HEK293 (cell line): ENCODE results near the gene GUCY1A2.

Experiments
- CTCF ChIA-PET: fragments of 350-600 bp; formaldehyde crosslinking; extraction: SDS; loops from one replicate; lab custom pipeline; 2021; ENCODE audit warnings: antibody characterized with exemption; lab: Yijun Ruan, JAX
- POLR2A ChIA-PET: fragments of 300-600 bp; formaldehyde crosslinking; extraction: SDS; loops from one replicate; lab custom pipeline; 2020; ENCODE audit warnings: antibody characterized with exemption, inconsistent platforms; lab: Yijun Ruan, JAX
- H3K27ac ChIP-seq: fragments of 200-500 bp; sonication (Bioruptor generic); 2 replicates; pipeline ENCODE4 v1.5.1; 2014; ENCODE audit warnings: low read depth, low read length, control low read depth, inconsistent platforms; ENCODE audit errors: extremely low read depth
- H3K36me3 ChIP-seq, 2 experiments: fragments of 200-500 bp in 1 of 2; sonication (Bioruptor generic) in 1 of 2; 1 replicate in 1 of 2; 2 replicates in 1 of 2; pipeline ENCODE4 v1.5.1; 2014 to 2017; ENCODE audit warnings: inconsistent platforms in 2 of 2, low read length in 2 of 2; ENCODE audit not compliant: control insufficient read depth in 2 of 2, insufficient read depth in 1 of 2
- H3K4me1 ChIP-seq: fragments of 200-500 bp; sonication (Bioruptor generic); 2 replicates; pipeline ENCODE4 v1.5.1; 2014; ENCODE audit warnings: mild to moderate bottlenecking, low read length, inconsistent platforms; ENCODE audit not compliant: control insufficient read depth, insufficient read depth
- H3K4me3 ChIP-seq: 2 replicates; pipeline ENCODE4 v1.5.1; 2011; ENCODE audit warnings: low read depth, mild to moderate bottlenecking, control low read depth, low read length, moderate library complexity
- H3K9me3 ChIP-seq: fragments of 200-500 bp; sonication (Bioruptor generic); 2 replicates; pipeline ENCODE4 v1.5.1; 2014; ENCODE audit warnings: low read depth, low read length, inconsistent platforms; ENCODE audit not compliant: control insufficient read depth, insufficient read depth
- KLF17 ChIP-seq: fragments of 450-650 bp; formaldehyde crosslinking; IDR thresholded peaks from 2 replicates; pipeline ENCODE4 v1.5.1; 2016; ENCODE audit warnings: missing biosample characterization, missing genetic modification characterization
- MYNN ChIP-seq: fragments of 450-650 bp; formaldehyde crosslinking; IDR thresholded peaks from 2 replicates; pipeline ENCODE4 v1.5.1; 2016; ENCODE audit warnings: missing biosample characterization, missing genetic modification characterization, borderline replicate concordance
- MZF1 ChIP-seq: fragments of 450-650 bp; formaldehyde crosslinking; IDR thresholded peaks from 2 replicates; pipeline ENCODE4 v1.5.1; 2017; ENCODE audit warnings: missing biosample characterization, missing genetic modification characterization, borderline replicate concordance
- OVOL3 ChIP-seq: fragments of 450-650 bp; formaldehyde crosslinking; IDR thresholded peaks from 2 replicates; pipeline ENCODE4 v1.5.1; 2016; ENCODE audit warnings: missing biosample characterization, missing genetic modification characterization
- REPIN1 ChIP-seq: fragments of 450-650 bp; formaldehyde crosslinking; IDR thresholded peaks from 2 replicates; pipeline ENCODE4 v1.5.1; 2017; ENCODE audit warnings: missing biosample characterization, missing genetic modification characterization, low read depth
- ZBTB20 ChIP-seq: fragments of 450-650 bp; formaldehyde crosslinking; IDR thresholded peaks from 2 replicates; pipeline ENCODE4 v1.5.1; 2016; ENCODE audit warnings: missing biosample characterization, missing genetic modification characterization
- ZFP37 ChIP-seq: fragments of 450-650 bp; formaldehyde crosslinking; IDR thresholded peaks from 2 replicates; pipeline ENCODE4 v1.5.1; 2016; ENCODE audit warnings: missing biosample characterization, missing genetic modification characterization
- ZIC2 ChIP-seq: fragments of 450-650 bp; formaldehyde crosslinking; IDR thresholded peaks from 2 replicates; pipeline ENCODE4 v1.5.1; 2016; ENCODE audit warnings: missing biosample characterization, missing genetic modification characterization
- ZNF16 ChIP-seq: fragments of 450-650 bp; formaldehyde crosslinking; IDR thresholded peaks from 2 replicates; pipeline ENCODE4 v1.5.1; 2016; ENCODE audit warnings: low read depth, missing biosample characterization, missing genetic modification characterization
- ZNF2 ChIP-seq: fragments of 450-650 bp; formaldehyde crosslinking; IDR thresholded peaks from 2 replicates; pipeline ENCODE4 v1.5.1; 2016; ENCODE audit warnings: missing biosample characterization, missing genetic modification characterization
- ZNF324 ChIP-seq: fragments of 450-650 bp; formaldehyde crosslinking; IDR thresholded peaks from 2 replicates; pipeline ENCODE4 v1.5.1; 2016; ENCODE audit warnings: missing biosample characterization, missing genetic modification characterization
- ZNF335 ChIP-seq: fragments of 450-650 bp; formaldehyde crosslinking; conservative IDR thresholded peaks from 2 replicates; pipeline ENCODE4 v1.5.1; 2016; ENCODE audit warnings: missing biosample characterization, missing genetic modification characterization
- ZNF391 ChIP-seq: fragments of 450-650 bp; formaldehyde crosslinking; IDR thresholded peaks from 2 replicates; pipeline ENCODE4 v1.5.1; 2016; ENCODE audit warnings: low read depth, missing biosample characterization, missing genetic modification characterization, borderline replicate concordance
- ZNF513 ChIP-seq: fragments of 450-650 bp; IDR thresholded peaks from 2 replicates; pipeline ENCODE4 v1.5.1; 2018; ENCODE audit warnings: missing biosample characterization, missing genetic modification characterization
- ZNF560 ChIP-seq: fragments of 450-650 bp; formaldehyde crosslinking; IDR thresholded peaks from 2 replicates; pipeline ENCODE4 v1.5.1; 2017; ENCODE audit warnings: missing biosample characterization, missing genetic modification characterization, borderline replicate concordance
- ZNF585B ChIP-seq: fragments of 450-650 bp; formaldehyde crosslinking; IDR thresholded peaks from 2 replicates; pipeline ENCODE4 v1.5.1; 2016; ENCODE audit warnings: missing biosample characterization, missing genetic modification characterization
- ZNF664 ChIP-seq: fragments of 450-650 bp; formaldehyde crosslinking; IDR thresholded peaks from 2 replicates; pipeline ENCODE4 v1.5.1; 2016; ENCODE audit warnings: missing biosample characterization, missing genetic modification characterization
- ZNF776 ChIP-seq: fragments of 450-650 bp; formaldehyde crosslinking; IDR thresholded peaks from 2 replicates; pipeline ENCODE4 v1.5.0; 2017; ENCODE audit warnings: missing biosample characterization, missing genetic modification characterization, borderline replicate concordance
- ZNF777 ChIP-seq: fragments of 450-650 bp; formaldehyde crosslinking; IDR thresholded peaks from 2 replicates; pipeline ENCODE4 v1.5.1; 2017; ENCODE audit warnings: missing biosample characterization, missing genetic modification characterization, borderline replicate concordance
- ZNF791 ChIP-seq: fragments of 450-650 bp; formaldehyde crosslinking; IDR thresholded peaks from 2 replicates; pipeline ENCODE4 v1.5.1; 2016; ENCODE audit warnings: missing biosample characterization, missing genetic modification characterization
- TF ChIP-seq, protein P1 (sequence below): fragments of 450-650 bp; formaldehyde crosslinking; IDR thresholded peaks from 2 replicates; pipeline ENCODE4 v1.5.1; 2016; ENCODE audit warnings: missing biosample characterization, missing genetic modification characterization
- TF ChIP-seq, protein P2 (sequence below): fragments of 450-650 bp; formaldehyde crosslinking; IDR thresholded peaks from 2 replicates; pipeline ENCODE4 v1.5.1; 2017; ENCODE audit warnings: missing biosample characterization, missing genetic modification characterization

Gene GUCY1A2

DNA sequence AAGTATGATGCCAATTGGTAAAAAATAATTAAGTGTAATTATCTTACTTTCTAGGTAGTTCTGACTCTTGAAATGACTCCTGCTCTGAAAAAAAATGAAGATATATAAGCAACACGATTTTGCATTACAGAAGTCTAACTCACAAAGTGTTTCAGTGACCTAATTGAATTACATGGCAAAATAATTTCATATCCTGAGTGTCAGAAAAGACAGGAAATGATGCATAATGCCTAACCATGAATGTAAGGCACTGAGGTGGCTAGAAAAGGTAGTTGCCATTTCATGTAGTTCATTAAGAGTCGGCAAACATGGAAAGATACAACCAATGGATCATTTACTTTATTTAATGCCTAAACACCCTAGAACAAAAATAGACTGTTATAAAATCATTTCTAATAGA lies 113.5 kb downstream of the GUCY1A2 start (continued):
- TF ChIP-seq ZNF324 (tag by site-specific recombination) (no peak), OVOL3 (no peak), MYNN (no peak), KLF17 (tag by site-specific recombination) (no peak), ZBTB20 (tag by site-specific recombination) (no peak), ZNF391 (tag by site-specific recombination) (no peak), ZNF2 (tag by site-specific recombination) (no peak), ZNF585B (tag by site-specific recombination) (no peak), ZNF560 (tag by site-specific recombination) (no peak)
- TF ChIP-seq, all 188 proteins: peak for 0

DNA sequence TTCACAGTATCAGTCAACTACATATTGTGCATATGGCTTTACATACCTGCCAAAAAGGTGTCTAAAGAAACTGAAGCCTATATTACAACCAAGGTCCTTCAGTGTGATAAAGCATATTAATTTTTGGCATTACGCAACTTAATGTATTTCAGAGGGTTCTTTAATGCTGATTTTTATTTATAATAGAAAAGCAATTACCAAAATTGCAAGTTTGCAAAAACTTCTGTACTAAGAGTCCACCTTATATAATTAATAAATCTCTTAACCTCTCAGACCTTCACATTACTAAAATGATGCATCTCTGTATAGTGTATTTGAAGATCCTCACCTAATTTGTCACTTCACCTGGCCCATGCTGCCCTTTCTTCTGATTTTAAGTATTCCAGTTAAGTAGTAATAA lies 128.6 kb downstream of the GUCY1A2 start:
- H3K9me3 ChIP-seq = no peaks in the 10 kb centered on the region
- ChIA-PET POLR2A (no interaction called here), CTCF (no interaction called here)
- TF ChIP-seq ZNF16 (tag by site-specific recombination) (no peak), REPIN1 (tag by site-specific recombination) (no peak), ZNF791 (no peak), MZF1 (tag by site-specific recombination) (no peak), ZNF776 (tag by site-specific recombination) (no peak), ZNF335 (tag by site-specific recombination) (no peak), ZNF664 (no peak), ZNF777 (tag by site-specific recombination) (no peak), ZNF513 (no peak), ZIC2 (tag by site-specific recombination) (no peak), ZFP37 (tag by site-specific recombination) (no peak)
- TF ChIP-seq, protein P1, sequence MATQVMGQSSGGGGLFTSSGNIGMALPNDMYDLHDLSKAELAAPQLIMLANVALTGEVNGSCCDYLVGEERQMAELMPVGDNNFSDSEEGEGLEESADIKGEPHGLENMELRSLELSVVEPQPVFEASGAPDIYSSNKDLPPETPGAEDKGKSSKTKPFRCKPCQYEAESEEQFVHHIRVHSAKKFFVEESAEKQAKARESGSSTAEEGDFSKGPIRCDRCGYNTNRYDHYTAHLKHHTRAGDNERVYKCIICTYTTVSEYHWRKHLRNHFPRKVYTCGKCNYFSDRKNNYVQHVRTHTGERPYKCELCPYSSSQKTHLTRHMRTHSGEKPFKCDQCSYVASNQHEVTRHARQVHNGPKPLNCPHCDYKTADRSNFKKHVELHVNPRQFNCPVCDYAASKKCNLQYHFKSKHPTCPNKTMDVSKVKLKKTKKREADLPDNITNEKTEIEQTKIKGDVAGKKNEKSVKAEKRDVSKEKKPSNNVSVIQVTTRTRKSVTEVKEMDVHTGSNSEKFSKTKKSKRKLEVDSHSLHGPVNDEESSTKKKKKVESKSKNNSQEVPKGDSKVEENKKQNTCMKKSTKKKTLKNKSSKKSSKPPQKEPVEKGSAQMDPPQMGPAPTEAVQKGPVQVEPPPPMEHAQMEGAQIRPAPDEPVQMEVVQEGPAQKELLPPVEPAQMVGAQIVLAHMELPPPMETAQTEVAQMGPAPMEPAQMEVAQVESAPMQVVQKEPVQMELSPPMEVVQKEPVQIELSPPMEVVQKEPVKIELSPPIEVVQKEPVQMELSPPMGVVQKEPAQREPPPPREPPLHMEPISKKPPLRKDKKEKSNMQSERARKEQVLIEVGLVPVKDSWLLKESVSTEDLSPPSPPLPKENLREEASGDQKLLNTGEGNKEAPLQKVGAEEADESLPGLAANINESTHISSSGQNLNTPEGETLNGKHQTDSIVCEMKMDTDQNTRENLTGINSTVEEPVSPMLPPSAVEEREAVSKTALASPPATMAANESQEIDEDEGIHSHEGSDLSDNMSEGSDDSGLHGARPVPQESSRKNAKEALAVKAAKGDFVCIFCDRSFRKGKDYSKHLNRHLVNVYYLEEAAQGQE (tag by site-specific recombination) = no peak
- TF ChIP-seq, protein P2, sequence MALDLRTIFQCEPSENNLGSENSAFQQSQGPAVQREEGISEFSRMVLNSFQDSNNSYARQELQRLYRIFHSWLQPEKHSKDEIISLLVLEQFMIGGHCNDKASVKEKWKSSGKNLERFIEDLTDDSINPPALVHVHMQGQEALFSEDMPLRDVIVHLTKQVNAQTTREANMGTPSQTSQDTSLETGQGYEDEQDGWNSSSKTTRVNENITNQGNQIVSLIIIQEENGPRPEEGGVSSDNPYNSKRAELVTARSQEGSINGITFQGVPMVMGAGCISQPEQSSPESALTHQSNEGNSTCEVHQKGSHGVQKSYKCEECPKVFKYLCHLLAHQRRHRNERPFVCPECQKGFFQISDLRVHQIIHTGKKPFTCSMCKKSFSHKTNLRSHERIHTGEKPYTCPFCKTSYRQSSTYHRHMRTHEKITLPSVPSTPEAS (tag by site-specific recombination) = no peak
- no peak overlapping the region for H3K4me3 ChIP-seq
- no peak overlapping the region for H3K27ac ChIP-seq
- H3K36me3 ChIP-seq = no peaks in the 10 kb centered on the region
- no peaks in the 10 kb centered on the region for H3K4me1 ChIP-seq
